Breast epithelium (tissue), 4 donors: ENCODE data around the gene TAF11. TPM values are rescaled to one million over a fixed set of nuclear protein-coding genes. Genes with fewer than 3 reads are reported as not detected.

Experiments
- DNase-seq, 2 donors: peaks; one replicate each; pipeline ENCODE4 v3.0.0-alpha.2; 2019; ENCODE audit warnings: low spot score in 2 of 2
- H3K27ac ChIP-seq, 2 donors: fragments of 200-600 bp; sonication (generic) in 1 of 2; one replicate each; pipeline ENCODE4 v1.5.1; 2016 to 2019; ENCODE audit warnings: mild to moderate bottlenecking in 1 of 2
- H3K27me3 ChIP-seq, 2 donors: fragments of 200-600 bp; sonication (generic) in 1 of 2; one replicate each; pipeline versions ENCODE4 v1.5.1 to v1.6.0; 2017 to 2019; ENCODE audit warnings: control low read depth in 1 of 2, mild to moderate bottlenecking in 1 of 2
- H3K36me3 ChIP-seq: fragments of 200-600 bp; one replicate; pipeline ENCODE4 v1.5.1; 2019
- H3K4me1 ChIP-seq, 2 donors: fragments of 200-600 bp; sonication (generic); one replicate each; pipeline ENCODE4 v1.5.1; 2016 to 2019; ENCODE audit warnings: control low read depth in 1 of 2
- H3K4me3 ChIP-seq, 3 donors: fragments of 200-600 bp; sonication (generic); 1 replicate in 2 of 3; 2 replicates in 1 of 3; pipeline ENCODE4 v1.5.1; 2016 to 2019; ENCODE audit warnings: mild to moderate bottlenecking in 3 of 3, moderate library complexity in 2 of 3
- H3K9me3 ChIP-seq, 2 donors: fragments of 200-600 bp; sonication (generic) in 1 of 2; one replicate each; pipeline ENCODE4 v1.5.1; 2016 to 2019; ENCODE audit warnings: control low read depth in 1 of 2
- CTCF ChIP-seq, 3 donors: fragments of 450-650 bp; IDR thresholded peaks; one replicate each; pipeline ENCODE4 v1.5.1; 2016 to 2017; ENCODE audit warnings: antibody characterized with exemption in 3 of 3, mild to moderate bottlenecking in 3 of 3, moderate library complexity in 3 of 3
- POLR2A ChIP-seq: fragments of 450-650 bp; IDR thresholded peaks from one replicate; pipeline ENCODE4 v1.6.1; 2016; ENCODE audit warnings: antibody characterized with exemption, mild to moderate bottlenecking, moderate library complexity
- POLR2AphosphoS5 ChIP-seq, 3 donors: sonication (generic); formaldehyde crosslinking; IDR thresholded peaks; one replicate each; pipeline ENCODE4 v1.6.1; 2017; ENCODE audit warnings: antibody characterized with exemption in 3 of 3
- intact Hi-C: fragments of 100-400 bp; cut with DNase I; formaldehyde crosslinking; loops from one replicate; pipeline ENCODE4 v1.15.1; 2023; ENCODE audit warnings: low total_unique reads
- total RNA-seq, 3 donors: library from RNA; depleted of rRNA; stranded (reverse); fragments of >200 nt; gene quantifications; one replicate each; pipeline ENCODE4 v1.1.0, GENCODE V29; 2016

Gene TAF11
- total RNA-seq, 3 donors from 2014 or later = 17.4 to 24.2 (median 19.3) TPM

GRCh38 chr6:34928220-34928619 lies 40.4 kb upstream of the TAF11 start:
- no peak for TF ChIP-seq POLR2AphosphoS5 (IDR thresholded peaks at IDR 0.05)
- no peak for TF ChIP-seq POLR2A
- no peak for TF ChIP-seq CTCF (IDR thresholded peaks at IDR 0.05)
- Histone ChIP-seq H3K27ac (no peak overlapping the region), H3K4me1 (no peaks in the 10 kb centered on the region), H3K36me3 (no peaks in the 10 kb centered on the region), H3K27me3 (no peaks in the 10 kb centered on the region), H3K9me3 (no peaks in the 10 kb centered on the region), H3K4me3 (no peak overlapping the region)
- no peak for DNase-seq
- intact Hi-C loops = no loop called here

- no peak overlapping the region for H3K4me3 ChIP-seq
- DNase-seq = no peak
- intact Hi-C loops = no loop called here
- no peaks in the 10 kb centered on the region for H3K36me3 ChIP-seq
- no peaks in the 10 kb centered on the region for H3K4me1 ChIP-seq
- H3K9me3 ChIP-seq = no peaks in the 10 kb centered on the region
- no peaks in the 10 kb centered on the region for H3K27me3 ChIP-seq
- TF ChIP-seq CTCF (IDR thresholded peaks at IDR 0.05) = no peak
- no peak for TF ChIP-seq POLR2A
- no peak for TF ChIP-seq POLR2AphosphoS5 (IDR thresholded peaks at IDR 0.05)
- H3K27ac ChIP-seq = no peak overlapping the region
Measured at GRCh38 chr6:34926655-34927054, 38.8 kb upstream of the TAF11 start.

GRCh38 chr6:34924831-34925625 lies 37.2 kb upstream of the TAF11 start:
- TF ChIP-seq CTCF (IDR thresholded peaks at IDR 0.05) (no peak), POLR2A (no peak), POLR2AphosphoS5 (IDR thresholded peaks at IDR 0.05) (no peak)
- Histone ChIP-seq H3K27me3 (no peaks in the 10 kb centered on the region), H3K4me1 (no peaks in the 10 kb centered on the region), H3K27ac (no peak overlapping the region), H3K9me3 (no peaks in the 10 kb centered on the region), H3K36me3 (no peaks in the 10 kb centered on the region), H3K4me3 (no peak overlapping the region)
- intact Hi-C loops = no loop called here
- no peak for DNase-seq

GRCh38 chr6:34922177-34922663 lies 34.4 kb upstream of the TAF11 start:
- Histone ChIP-seq H3K4me1 (no peaks in the 10 kb centered on the region), H3K36me3 (no peaks in the 10 kb centered on the region), H3K4me3 (no peak overlapping the region), H3K27me3 (no peaks in the 10 kb centered on the region), H3K27ac (no peak overlapping the region), H3K9me3 (no peaks in the 10 kb centered on the region)
- intact Hi-C loops = no loop called here
- TF ChIP-seq POLR2A = no peak
- TF ChIP-seq CTCF (IDR thresholded peaks at IDR 0.05) = no peak
- no peak for TF ChIP-seq POLR2AphosphoS5 (IDR thresholded peaks at IDR 0.05)
- DNase-seq = no peak

- H3K4me3 ChIP-seq = no peak overlapping the region
- no peaks in the 10 kb centered on the region for H3K9me3 ChIP-seq
- H3K27ac ChIP-seq = no peak overlapping the region
- DNase-seq = no peak
- H3K36me3 ChIP-seq = no peaks in the 10 kb centered on the region
- intact Hi-C loops = no loop called here
- TF ChIP-seq POLR2AphosphoS5 (IDR thresholded peaks at IDR 0.05) = no peak
- TF ChIP-seq POLR2A = no peak
- TF ChIP-seq CTCF (IDR thresholded peaks at IDR 0.05) = no peak
- H3K27me3 ChIP-seq = no peaks in the 10 kb centered on the region
- no peaks in the 10 kb centered on the region for H3K4me1 ChIP-seq
Measured at GRCh38 chr6:34920097-34920496, 32.3 kb upstream of the TAF11 start.
